GM19238 (cell line): ENCODE results near the gene CALM3.
A peak's percentile ranks its signal among the peaks of the same experiment; 100 is the strongest.
"Not testable (repeated sequence)": the region's sequence is repeated elsewhere in the genome, so short reads cannot be mapped to it uniquely, and the experiment has no call there.

ENCODE experiments used
- DNase-seq: peaks from one replicate; pipeline ENCODE4 v3.0.0; 2011; ENCODE audit warnings: low spot score; ENCODE audit not compliant: insufficient read length

CALM3 gene

GRCh38 chr19:46601318-46602224, at the start of gene CALM3:
Gene CALM3 (plus strand): TSS chr19:46601330. CDS start chr19:46601435, 105 bp downstream.
- no peak for DNase-seq

- no peak for DNase-seq
Observed at GRCh38 chr19:46552891-46553290, 48.2 kb upstream of the CALM3 start.

DNA sequence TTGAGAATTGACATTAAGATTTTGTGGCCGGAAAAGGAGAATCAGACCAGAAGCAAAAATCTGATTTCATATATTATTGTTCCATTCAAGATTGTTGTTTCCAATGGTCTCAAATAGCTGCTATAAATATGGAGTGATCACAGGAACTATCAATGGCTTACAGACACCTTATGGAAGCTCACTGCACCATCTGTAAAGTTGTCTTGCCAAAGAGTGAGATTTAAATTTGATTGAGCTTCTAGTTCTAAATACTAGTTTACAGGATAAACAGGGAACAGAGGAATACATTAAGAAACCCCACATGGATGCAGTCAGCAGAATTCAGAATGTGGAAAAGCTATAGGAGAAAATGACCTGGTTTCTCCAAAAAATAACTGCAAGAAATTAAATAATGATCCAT, 47.0 kb upstream of the CALM3 start:
- DNase-seq: no peak

GRCh38 chr19:46555628-46556280, 45.4 kb upstream of the CALM3 start:
- no peak for DNase-seq

- not testable (repeated sequence) for DNase-seq
Observed at GRCh38 chr19:46556471-46556870, 44.7 kb upstream of the CALM3 start.

DNA sequence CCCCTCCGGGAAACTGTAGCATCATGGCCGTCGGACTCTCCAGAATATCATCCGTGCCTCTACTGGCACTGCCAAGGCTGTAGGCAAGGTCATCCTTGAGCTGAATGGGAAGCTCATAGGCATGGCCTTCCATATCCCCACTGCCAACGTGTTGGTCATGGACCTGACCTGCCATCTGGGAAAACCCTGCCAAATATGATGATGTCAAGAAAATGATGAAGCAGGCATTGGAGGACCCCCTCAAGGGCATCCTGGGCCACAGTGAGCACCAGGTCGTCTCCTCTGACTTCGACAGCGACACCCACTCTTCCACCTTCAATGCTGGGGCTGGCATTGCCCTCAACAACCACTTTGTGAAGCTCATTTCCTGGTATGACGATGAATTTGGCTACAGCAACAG, 41.9 kb upstream of the CALM3 start:
- DNase-seq: no peak

GRCh38 chr19:46559675-46560074, 41.5 kb upstream of the CALM3 start:
- not testable (repeated sequence) for DNase-seq

- no peak for DNase-seq
Observed at GRCh38 chr19:46564701-46565100, 36.4 kb upstream of the CALM3 start.

- no peak for DNase-seq
Observed at GRCh38 chr19:46571495-46571894, 29.6 kb upstream of the CALM3 start.

- no peak for DNase-seq
Observed at GRCh38 chr19:46573679-46574498, 27.2 kb upstream of the CALM3 start.

DNA sequence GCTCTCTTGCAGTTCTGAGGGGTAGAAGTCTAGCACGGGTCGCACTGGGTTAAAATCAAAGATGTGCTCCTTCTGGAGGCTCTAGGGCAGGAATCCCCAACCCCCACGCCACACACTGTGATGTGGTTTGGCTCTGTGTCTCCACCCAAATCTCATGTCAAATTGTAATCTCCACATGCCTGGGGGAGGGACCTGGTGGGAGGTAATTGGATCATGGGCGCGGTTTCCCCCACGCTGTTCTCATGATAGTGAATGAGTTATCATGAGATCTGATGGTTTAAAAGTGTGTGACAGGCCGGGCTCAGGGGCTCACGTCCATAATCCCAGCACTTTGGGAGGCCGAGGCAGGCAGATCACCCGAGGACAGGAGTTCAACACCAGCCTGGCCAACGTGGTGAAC, 26.6 kb upstream of the CALM3 start:
- DNase-seq: no peak

- no peak for DNase-seq
Observed at GRCh38 chr19:46578450-46578849, 22.7 kb upstream of the CALM3 start.

DNA sequence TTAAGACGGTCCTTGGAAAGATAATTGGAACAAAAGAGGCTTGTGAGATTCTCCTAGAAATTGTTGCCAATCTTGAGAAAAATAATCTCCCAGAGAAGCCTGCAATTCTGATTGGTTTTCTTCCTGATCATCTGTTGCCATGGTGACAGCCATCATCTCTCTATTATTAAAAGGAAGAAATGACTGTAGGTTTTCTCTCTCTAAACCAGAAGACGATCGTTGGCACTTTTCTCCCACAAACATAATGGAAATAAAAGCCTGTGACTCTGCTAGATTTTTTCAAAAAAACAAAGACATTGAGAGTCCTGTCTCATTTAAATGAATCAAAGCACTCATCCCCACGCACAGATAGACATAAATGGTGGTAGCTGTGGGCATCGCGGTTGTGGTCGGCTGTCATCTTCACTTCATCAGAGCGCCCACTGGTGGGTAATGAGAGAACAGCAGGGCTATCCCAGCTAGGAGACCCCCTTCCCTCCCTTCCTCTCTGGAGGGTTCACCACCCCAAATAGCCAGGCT, 21.7 kb upstream of the CALM3 start:
- peak; percentile 16 for DNase-seq

GRCh38 chr19:46580247-46580646, 20.9 kb upstream of the CALM3 start:
- DNase-seq: no peak

- no peak for DNase-seq
Observed at GRCh38 chr19:46585539-46585938, 15.6 kb upstream of the CALM3 start.

GRCh38 chr19:46586294-46586693, 14.8 kb upstream of the CALM3 start:
- DNase-seq: no peak

- no peak for DNase-seq
Observed at GRCh38 chr19:46587861-46588260, 13.3 kb upstream of the CALM3 start.

- no peak for DNase-seq
Observed at GRCh38 chr19:46591254-46591653, 9.9 kb upstream of the CALM3 start.

DNA sequence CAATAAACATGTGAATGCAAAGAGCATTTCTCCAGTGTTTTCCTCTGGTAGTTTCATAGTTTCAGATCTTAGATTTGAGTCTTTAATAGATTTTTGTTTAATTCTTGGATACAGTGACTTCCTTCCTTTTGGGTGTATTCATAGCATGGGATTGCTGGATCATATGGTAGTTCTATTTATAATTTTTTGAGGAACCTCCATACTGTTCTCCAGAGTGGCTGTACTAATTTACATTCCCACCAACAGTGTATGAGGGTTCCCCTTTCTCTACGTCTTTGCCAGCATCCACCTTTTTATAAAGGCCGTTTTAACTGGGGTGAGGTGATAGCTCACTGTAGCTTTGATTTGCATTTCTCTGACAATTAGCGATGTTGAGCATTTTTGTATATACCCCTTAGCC, 9.3 kb upstream of the CALM3 start:
- DNase-seq: no peak

GRCh38 chr19:46596008-46596407, 5.1 kb upstream of the CALM3 start:
- no peak for DNase-seq

- DNase-seq: no peak
Observed at GRCh38 chr19:46598372-46598917, 2.7 kb upstream of the CALM3 start.
